Tibial artery (tissue), 4 donors: ENCODE measurements around the gene GTF2F2.

ENCODE experiments used
- DNase-seq, 2 donors: peaks; one replicate each; pipeline ENCODE4 v3.0.0-alpha.2; 2019
- H3K27ac ChIP-seq, 2 donors: fragments of 200-600 bp; sonication (generic) in 1 of 2; 1 replicate in 1 of 2; 2 replicates in 1 of 2; pipeline ENCODE4 v1.5.1; 2018 to 2019; ENCODE audit warnings: mild to moderate bottlenecking in 1 of 2
- H3K27me3 ChIP-seq, 2 donors: fragments of 200-600 bp; sonication (generic) in 1 of 2; one replicate each; pipeline versions ENCODE4 v1.5.1 to v1.6.0; 2016 to 2019
- H3K36me3 ChIP-seq, 3 donors: fragments of 200-600 bp; sonication (generic) in 2 of 3; one replicate each; pipeline ENCODE4 v1.5.1; 2016 to 2019; ENCODE audit warnings: mild to moderate bottlenecking in 2 of 3
- H3K4me1 ChIP-seq, 4 donors: fragments of 200-600 bp; sonication (generic) in 2 of 4; 1 replicate in 3 of 4; 2 replicates in 1 of 4; pipeline ENCODE4 v1.5.1; 2016 to 2019
- H3K4me3 ChIP-seq, 2 donors: fragments of 200-600 bp; sonication (generic) in 1 of 2; 1 replicate in 1 of 2; 2 replicates in 1 of 2; pipeline ENCODE4 v1.5.1; 2018 to 2019; ENCODE audit warnings: mild to moderate bottlenecking in 2 of 2
- H3K9me3 ChIP-seq, 3 donors: fragments of 200-600 bp; sonication (generic) in 1 of 3; one replicate each; pipeline ENCODE4 v1.5.1; 2016 to 2019
- intact Hi-C: fragments of 100-400 bp; cut with DNase I; formaldehyde crosslinking; loops from one replicate; pipeline ENCODE4 v1.15.0; 2023; ENCODE audit warnings: low total_unique reads
- TF ChIP-seq, protein P1 (sequence below), 2 experiments: fragments of 200-600 bp in 1 of 2; fragments of 450-650 bp in 1 of 2; IDR thresholded peaks; one replicate each; pipeline ENCODE4 v1.5.1; 2017 to 2019; ENCODE audit warnings: antibody characterized with exemption in 2 of 2, mild to moderate bottlenecking in 1 of 2, moderate library complexity in 1 of 2

The GTF2F2 gene

DNA sequence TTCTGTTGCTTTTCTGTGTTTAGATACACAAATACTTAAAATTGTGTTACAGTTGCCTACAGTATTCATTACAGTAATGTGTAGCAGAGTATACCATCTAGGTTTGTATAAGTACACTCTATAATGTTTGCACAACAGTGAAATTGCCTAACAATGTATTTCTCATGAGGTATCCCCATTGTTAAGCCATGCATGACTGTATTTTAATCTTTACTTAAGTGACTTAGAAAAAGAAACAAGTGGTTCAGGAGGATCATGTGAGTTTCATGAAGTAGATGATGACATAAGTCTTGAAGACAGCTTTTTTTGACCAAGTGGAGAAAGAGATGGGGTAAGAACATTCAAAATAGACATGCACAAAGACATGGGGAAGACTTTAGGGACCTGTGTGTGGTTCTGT is 88.9 kb downstream of the GTF2F2 start:
- intact Hi-C loops = no loop called here
- Histone ChIP-seq H3K27ac (no peak overlapping the region), H3K9me3 (no peaks in the 10 kb centered on the region), H3K27me3 (no peaks in the 10 kb centered on the region), H3K36me3 (peaks cover 0 to 6% (median 0%) of the 10 kb centered on the region in 3 donors), H3K4me1 (peaks cover 0 to 23% (median 16%) of the 10 kb centered on the region in 4 donors), H3K4me3 (no peak overlapping the region)
- no peak for DNase-seq
- TF ChIP-seq, protein P1, sequence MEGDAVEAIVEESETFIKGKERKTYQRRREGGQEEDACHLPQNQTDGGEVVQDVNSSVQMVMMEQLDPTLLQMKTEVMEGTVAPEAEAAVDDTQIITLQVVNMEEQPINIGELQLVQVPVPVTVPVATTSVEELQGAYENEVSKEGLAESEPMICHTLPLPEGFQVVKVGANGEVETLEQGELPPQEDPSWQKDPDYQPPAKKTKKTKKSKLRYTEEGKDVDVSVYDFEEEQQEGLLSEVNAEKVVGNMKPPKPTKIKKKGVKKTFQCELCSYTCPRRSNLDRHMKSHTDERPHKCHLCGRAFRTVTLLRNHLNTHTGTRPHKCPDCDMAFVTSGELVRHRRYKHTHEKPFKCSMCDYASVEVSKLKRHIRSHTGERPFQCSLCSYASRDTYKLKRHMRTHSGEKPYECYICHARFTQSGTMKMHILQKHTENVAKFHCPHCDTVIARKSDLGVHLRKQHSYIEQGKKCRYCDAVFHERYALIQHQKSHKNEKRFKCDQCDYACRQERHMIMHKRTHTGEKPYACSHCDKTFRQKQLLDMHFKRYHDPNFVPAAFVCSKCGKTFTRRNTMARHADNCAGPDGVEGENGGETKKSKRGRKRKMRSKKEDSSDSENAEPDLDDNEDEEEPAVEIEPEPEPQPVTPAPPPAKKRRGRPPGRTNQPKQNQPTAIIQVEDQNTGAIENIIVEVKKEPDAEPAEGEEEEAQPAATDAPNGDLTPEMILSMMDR (IDR thresholded peaks at IDR 0.05) = no peak

DNA sequence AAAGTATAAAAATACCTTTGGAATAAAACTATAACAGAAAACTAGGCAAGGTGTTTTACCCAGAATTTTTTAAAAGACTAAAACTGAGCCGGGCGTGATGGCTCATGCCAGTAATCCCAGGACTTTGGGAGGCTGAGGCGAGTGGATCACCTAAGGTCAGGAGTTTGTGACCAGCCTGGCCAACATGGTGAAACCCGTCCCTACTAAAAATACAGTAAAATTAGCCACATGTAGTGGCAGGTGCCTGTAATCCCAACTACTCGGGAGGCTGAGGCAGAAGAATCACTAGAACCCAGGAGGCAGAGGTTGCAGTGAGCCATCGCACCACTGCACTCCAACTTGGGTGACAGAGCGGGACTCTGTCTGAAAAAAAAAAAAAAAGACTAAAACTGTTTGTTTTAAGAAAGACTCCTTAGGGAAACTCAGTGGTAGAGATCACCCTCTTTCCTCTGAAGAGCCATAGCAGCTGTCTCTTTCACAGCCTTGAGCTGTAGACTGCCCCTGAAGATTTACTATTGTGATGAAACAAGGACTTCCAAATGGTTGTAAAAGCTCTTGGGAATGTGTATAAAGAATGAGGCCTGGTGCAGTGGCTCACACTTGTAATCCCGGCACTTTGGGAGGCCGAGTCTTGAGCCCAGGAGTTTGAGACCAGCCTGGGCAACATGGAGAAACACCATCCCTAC is 95.2 kb downstream of the GTF2F2 start:
- DNase-seq = no peak
- intact Hi-C loops = no loop called here
- Histone ChIP-seq H3K4me3 (no peak overlapping the region), H3K27ac (no peak overlapping the region), H3K4me1 (no peaks in the 10 kb centered on the region), H3K36me3 (no peaks in the 10 kb centered on the region), H3K9me3 (no peaks in the 10 kb centered on the region), H3K27me3 (no peaks in the 10 kb centered on the region)
- TF ChIP-seq, protein P1 (IDR thresholded peaks at IDR 0.05) = no peak

DNA sequence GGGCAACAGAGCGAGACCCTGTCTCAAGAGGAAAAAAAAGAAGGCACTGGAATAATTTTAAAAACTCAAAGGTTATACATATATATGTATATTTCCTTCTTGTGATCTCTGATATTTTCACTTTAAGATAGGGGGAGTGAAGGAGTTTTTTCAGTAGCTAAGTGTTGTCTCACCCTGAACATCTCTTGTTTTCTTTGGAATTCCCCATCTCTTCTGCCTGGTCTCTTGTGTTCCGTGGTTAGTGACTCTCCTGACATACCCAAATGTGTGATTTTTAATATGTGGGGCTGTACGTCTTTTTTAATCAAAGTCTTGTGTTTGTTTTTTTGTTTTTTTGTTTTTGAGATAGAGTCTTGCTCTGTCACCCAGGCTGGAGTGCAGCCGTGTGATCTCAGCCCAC is 95.9 kb downstream of the GTF2F2 start:
- Histone ChIP-seq H3K27me3 (no peaks in the 10 kb centered on the region), H3K9me3 (no peaks in the 10 kb centered on the region), H3K27ac (no peak overlapping the region), H3K4me1 (no peaks in the 10 kb centered on the region), H3K36me3 (no peaks in the 10 kb centered on the region), H3K4me3 (no peak overlapping the region)
- intact Hi-C loops = no loop called here
- TF ChIP-seq, protein P1 (IDR thresholded peaks at IDR 0.05) = no peak
- DNase-seq = no peak

DNA sequence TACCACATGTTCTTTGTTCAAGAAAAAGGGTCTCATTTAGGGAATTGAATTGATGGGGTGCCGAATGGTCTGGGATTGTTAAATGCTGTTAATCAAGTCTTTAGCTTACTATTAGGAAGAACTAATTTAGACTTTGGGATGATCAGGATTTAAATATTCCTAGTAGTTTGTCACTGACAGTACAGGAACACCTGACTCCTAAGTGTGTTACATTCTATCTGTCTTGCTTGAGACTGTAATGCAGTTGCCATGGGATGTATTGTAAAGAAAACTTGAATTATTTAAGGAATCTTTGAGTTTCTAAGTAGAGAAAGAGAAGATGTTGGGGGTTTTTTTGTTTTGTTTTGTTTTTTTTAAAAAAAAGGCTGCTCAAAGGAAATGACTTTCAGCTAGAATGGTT is 98.4 kb downstream of the GTF2F2 start:
- DNase-seq = no peak
- no peaks in the 10 kb centered on the region for H3K27me3 ChIP-seq
- H3K27ac ChIP-seq = no peak overlapping the region
- TF ChIP-seq, protein P1 (IDR thresholded peaks at IDR 0.05) = no peak
- H3K36me3 ChIP-seq = no peaks in the 10 kb centered on the region
- no peaks in the 10 kb centered on the region for H3K9me3 ChIP-seq
- H3K4me1 ChIP-seq = no peaks in the 10 kb centered on the region
- intact Hi-C loops = no loop called here
- no peak overlapping the region for H3K4me3 ChIP-seq

DNA sequence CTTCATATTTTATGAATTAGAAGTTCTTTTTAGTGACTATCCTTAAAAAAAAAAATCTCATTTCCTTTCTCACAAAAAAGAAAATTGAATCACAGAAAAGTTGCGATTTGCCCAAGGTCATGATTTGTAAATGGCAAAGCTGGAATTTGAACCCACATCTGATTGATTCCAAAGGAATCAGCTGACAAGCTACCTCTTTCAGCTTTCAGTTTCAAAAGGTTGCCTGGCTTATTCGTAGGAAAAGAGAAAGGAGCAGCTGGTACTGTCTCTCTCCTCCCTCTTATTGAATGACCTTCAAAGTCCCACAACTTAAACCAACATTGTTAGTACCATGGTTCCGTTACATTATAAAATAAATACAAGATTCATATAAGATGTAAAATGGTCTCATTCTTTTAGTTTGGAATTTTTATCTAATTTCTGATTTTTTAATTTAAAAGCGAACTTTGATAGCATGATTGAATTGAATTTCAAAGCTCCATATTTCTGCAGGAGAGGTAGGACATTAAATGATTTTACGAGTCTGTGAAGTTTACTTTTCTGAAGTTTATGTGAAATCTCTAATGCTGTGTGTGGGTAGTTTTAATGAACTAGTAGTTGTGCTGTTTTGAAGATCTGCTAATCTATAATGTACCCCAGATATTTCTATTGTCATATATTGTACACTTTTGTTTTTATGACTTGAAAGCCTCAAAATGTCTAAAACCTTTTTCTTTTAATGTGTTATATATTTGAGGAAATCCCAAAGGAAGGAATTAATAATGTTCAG is 99.0 kb downstream of the GTF2F2 start:
- Histone ChIP-seq H3K27me3 (no peaks in the 10 kb centered on the region), H3K9me3 (no peaks in the 10 kb centered on the region), H3K27ac (no peak overlapping the region), H3K36me3 (no peaks in the 10 kb centered on the region), H3K4me1 (no peaks in the 10 kb centered on the region), H3K4me3 (no peak overlapping the region)
- no peak for DNase-seq
- intact Hi-C loops = no loop called here
- TF ChIP-seq, protein P1 (IDR thresholded peaks at IDR 0.05) = no peak
